GM19397 (cell line): ENCODE measurements around the gene ATP1A3.

Experiments
- ATAC-seq: cut with Tn5 transposase; IDR thresholded peaks from one replicate; pipeline ENCODE4 v1.9.1; 2021; ENCODE audit warnings: mild to moderate bottlenecking, moderate library complexity; ENCODE audit not compliant: unreplicated experiment

Gene ATP1A3

DNA sequence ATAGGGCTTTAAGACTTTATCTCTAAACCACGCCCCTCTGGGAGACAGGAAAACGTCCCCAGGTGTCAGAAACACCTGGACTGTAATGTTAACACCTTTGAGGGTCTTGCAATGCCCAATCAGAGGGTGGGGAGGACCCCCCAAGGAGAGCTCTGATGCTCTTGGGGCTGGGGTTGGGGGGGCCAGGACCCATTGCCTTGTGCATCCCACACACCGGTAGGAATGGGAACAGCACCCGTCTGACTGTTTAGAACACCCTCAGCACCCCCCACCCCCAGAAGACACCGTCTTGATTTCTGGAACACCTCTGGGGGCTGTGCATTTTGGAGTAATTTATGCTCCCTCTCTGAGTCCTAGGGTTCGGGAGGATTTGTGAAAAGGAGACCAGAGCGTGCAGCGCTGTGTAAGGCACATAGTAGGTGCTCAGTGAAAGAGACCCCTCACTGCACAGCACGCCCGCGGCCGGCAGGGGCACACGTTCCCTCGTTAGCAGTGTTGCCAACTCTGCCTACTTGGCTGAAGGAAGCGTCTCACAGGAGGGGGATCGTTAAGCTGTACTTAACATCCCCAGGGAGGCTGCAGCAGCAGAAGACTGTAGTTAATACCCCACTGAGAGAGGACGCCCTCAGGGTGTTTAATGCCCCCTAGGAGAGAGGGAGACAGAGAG is 63.0 kb downstream of the ATP1A3 start:
- no peak for ATAC-seq

DNA sequence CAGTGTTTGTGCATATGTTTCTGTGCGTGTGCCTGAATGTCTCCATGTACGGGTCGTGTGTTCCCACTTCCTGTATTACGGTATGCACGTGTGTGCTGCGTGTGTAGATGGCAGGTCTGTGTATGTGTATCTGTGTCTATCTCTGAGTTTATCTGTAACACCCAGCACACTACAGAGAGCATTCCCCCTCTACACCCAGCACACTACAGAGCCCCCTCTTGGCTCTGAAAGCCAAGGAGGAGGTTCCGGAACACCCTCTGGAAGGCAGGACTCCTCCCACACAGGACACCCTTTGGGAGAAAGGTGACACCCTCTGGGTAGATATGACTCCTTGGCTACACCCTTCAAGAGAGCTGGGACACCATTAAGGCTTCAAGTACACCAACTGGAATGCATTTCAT is 63.7 kb downstream of the ATP1A3 start:
- no peak for ATAC-seq

DNA sequence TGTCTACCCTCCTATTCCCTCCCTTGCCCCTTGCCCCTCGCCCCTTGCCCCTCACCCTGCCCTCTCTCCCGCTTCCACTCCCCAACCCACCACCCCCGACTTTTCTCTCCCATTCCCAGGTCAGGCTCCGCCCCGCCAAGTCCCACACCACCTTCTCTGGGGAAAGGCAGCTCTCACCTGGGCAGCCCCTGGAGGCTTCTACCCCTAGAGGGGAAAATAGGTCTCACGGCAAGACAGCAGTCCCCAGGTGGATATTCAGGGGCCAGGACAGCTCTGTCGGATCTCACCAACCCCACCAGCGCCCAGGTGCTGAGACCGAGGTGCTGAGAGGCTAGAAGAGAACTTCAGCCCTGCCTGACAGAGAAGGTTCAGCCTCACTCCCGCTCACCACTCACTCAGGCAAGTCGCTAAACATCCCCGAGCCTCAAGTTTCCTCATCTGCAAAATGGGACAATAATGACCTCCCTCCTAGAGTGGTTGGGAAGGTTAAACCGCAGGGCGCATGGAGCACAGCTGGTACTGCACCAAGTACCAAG is 64.4 kb downstream of the ATP1A3 start:
- ATAC-seq = no peak

DNA sequence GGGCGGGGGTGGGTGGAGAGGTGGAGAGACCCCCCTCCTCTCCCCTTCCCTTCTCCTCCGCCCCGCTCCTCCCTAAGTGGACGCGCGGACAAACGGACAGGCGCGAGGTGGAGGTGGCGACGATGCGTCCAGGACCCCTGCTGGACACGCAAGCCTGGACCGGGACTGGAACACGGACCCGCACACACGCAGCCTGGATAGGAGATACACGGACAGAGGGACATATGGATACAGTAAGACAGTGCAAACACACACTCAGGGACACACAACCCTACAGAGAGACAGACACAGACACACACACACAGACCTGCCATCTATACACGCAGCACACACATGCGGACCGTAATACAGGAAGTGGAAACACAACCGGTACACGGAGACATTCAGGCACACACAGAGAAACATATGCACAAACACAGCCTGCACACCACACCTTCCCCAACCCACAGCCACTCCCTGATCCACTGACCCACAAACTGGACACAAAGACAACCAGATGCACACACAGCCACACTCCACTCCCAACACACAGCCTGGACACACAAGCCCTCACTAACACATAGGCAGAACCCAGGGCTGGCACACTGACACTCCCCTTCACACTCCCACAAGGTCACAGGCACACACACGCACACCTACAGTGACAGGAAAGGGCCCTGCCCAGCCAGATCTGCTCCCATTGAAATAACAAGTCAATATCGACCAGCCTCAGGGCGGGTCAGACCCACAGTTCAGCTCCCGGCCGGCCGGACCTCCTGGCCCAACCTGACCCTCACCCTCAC is 65.1 kb downstream of the ATP1A3 start:
- no peak for ATAC-seq

DNA sequence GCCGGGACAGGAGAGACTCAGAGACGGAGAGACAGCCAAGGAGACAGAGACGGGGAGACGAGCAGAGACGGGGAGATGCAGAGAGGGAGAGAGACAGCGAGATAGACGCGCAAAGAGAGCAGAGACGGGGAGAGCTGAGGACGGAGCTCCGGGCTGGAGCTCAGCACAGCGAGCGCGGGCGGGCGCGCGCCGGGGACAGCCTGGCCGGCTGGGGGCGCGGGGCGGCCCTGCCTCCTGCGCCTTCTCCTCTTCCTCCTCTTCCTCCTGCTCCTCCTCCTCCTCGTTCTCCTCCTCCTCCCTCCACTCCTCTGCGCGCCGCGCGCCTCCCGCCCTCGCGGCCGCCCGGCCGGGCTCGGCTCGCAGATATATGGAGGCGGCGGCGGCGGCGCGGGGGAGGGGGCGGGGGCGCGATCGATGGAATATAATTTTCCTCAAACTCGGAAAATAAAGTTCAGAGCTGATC is 65.8 kb downstream of the ATP1A3 start, which contains the start of gene ERFL:
ERFL (minus strand) TSS at position 229 of the 463 bp plus-strand sequence. CDS start 15,530 bp downstream, outside the sequence.
- no peak for ATAC-seq

DNA sequence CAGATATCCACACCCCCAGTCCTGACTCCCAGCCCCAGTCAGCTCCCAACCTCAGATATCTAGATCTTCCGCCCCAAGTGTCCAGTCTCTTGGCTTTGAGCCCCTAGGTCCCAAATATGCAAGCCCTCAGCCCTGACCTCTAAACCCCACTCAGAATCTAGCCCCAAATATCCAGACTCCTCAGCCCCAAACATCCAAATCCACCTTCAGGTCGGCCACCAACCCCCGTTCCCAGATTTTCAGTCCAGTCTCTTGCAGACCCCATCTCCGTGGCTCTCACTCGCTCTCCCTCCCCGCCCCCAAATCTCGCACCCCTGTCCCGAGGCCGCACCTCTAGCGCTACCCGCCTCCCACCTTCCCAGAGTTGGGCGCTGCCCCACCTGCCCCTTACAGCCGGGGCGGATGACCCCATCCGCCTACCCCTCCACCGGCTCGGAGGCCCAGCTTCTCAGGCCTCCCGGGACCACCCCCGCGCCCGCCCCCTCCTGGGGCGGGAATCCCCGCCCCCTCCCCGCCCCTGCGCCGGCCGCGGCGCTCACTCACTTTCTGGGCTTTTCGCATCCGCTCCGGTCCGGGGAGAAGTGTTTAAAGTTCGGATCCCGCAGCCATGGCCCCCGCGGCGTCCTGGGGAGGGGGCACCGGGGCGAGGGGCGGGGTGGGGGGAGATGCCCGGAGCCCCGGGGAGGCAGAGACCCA is 66.4 kb downstream of the ATP1A3 start:
- ATAC-seq = no peak

DNA sequence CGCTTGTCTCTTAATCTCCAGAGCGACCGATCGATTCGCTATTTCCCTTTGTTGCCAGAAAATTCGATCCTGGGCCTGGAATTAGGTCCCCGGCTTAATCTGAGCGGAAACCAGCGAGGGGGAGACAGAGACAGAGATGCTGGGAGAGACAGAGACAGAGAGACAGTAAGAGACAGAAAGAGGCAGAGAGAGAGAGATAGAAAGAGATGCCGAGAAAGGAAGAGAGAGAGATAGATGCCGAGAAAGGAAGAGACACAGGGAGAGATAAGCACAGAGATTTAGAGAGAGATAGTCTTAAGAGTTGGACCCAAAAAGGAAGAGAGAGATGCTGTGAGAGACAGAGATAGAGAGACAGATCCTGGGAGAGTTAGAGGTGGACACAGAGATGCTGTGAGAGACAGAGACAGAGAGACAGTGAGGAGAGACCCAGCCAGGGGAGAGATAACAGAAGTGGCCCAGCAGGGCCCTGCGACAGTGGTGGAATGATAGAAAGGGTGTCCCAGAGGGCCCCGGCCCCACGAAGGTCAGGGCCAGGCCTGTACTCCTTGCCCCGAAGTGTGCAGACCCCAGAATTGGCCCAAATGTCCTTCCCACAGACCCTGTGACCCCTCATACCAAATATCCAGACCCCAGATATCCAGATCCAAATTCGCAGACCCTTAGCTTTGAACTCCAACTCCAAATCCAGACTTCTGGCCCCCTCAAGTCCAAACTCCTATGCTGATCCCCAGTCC is 67.1 kb downstream of the ATP1A3 start:
- ATAC-seq = no peak

DNA sequence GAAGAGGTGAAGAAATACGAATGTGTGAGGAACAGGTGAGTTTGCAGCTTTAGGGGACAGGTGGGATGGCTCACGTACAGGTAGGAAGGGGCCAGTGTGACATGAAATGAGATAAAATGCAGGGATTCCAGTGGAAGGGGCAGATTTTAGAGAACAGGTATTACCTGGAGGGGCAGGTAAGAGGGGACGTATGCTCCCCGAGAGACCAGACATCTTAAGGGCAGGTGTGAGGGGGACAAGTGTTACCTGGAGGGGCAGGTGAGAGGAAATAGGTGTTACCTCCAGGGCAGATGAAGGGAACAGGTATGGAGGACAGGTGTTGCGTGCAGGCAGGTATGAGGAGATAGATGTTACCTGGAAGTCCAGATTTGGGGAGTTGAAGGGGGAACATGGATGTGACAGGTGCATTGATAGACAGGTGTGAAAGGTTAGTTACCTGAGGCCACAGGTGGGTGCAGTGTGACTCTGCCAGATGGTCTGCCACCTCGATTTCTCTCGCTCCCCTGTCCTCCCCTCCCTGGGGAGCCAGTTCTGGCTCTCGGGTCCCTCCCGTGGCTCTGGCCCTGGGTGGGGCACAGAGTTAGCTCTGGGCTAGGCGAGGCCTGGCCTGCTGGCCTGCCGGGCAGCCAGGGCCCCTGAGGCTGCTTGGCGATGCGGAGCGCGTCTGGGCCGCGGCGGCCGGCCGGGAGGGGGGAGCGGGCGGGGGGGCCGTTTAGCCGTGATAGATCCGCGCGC is 67.8 kb downstream of the ATP1A3 start:
- ATAC-seq = no peak

DNA sequence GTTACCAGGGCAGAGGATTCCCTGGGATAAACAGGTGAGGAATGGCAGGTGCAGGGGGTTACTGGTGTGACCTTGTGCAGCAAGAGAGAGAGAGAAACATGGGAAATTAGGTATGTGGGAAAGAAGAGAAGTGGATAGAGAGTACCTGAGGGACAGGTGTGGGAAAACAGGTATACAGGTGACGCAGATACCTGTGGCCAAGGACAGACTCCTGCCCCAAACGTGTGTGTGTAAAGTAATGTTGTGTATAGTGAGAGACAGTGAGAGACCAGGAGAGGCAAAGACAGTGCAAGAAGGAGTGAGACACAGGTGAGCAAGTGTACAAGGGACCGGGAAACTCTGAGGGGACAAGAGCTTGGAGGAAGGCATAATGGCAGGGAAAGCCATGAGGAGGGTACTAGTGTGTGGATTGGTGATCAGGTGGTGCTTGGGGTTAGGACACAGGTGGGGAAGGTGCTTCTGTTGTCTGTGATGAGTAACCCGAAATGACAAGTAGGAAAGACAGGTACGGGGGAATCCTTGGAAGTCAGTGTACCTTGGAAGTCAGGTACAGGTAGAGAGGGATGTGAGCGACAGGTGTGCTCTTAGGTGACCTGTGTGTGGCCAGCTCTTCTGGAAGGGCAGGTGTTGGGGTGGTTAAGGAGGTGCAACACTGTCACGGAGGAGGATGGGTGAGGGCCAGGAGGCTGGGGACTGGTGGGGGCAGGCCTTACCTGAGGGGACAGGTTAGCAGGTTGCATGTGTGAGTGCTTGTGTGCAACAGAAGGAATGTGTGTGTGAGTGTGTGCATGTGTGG is 68.6 kb downstream of the ATP1A3 start:
- ATAC-seq = no peak

DNA sequence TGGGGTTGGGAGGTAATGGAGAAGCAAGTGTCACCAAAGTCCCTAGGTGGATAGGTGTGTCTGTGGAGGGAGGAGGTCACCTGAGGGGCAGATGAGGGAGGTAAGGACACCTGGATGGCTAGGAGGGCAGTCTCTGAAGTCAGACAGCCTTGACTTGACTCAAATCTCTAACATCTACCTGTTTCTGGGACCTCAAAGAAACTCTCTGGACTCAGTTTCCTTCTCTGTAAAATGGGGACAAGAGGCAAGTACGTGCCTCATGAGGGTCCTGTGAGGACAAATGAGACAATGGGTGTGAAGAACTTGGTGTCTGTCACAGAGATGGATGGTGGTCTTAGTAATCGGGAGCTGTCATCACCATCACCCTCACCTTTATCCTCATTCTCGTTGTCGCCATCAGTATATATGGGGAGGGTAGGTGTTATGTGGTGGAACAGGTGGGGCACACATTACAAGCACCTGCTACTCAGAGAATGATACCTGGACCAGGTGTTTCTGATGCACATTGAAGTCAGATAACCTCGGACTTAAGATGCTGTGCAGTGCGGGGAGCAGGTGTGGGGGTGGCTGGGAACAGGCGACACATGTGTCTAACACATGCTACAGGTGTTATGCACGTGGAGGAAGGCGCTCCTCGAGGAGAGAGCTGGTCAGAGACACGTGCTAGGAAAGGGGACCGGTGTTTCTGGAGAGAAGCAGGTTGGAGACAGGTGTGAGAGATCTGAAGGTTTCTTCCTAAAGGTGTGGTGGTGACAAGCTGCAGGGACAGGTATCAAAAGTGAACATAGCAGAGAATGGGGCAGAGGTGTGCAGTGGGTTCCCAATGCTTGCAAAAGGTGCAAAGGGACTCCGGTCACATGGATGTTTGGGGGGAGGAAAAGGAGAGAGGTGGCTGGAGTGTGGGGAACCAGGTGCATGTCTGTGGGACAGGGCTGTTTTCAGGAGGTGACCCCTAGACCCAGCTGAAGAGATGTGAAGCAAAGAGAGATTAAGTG is 69.6 kb downstream of the ATP1A3 start:
- no peak for ATAC-seq

DNA sequence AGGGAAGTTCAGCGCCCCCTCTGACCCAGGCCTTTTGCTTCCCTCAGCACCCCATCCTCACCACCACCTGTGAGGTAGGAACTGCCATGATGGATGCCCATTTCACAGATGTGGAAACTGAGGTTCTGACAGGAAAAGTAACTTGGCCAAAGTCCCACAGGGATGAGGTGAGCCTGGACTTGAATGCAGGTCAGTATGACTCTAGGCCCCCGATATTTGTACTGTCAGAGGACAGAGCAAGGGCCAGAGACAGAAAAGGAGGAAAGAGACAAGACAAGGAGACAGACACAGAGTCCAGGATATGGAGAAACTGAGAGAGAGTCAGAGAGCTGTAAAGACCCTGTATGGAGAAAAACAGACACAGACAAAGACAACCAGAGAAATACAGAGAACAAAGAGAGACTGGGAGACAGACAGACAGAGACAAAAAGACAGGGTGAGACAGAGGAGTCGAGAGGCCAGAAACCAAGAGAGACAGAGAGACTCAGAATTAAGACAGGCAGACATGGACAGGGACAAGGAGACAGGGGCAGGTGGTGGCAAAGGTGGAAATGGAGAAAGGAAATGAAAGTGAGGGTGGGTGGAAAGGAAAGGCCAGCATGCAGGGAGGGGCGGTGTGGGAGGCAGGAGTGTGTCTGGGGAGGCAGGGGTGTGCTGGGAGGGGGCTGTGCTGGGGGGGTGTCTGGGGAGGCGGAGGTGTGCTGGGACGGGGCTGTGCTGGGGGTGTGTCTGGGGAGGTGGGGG is 70.8 kb downstream of the ATP1A3 start:
- no peak for ATAC-seq

DNA sequence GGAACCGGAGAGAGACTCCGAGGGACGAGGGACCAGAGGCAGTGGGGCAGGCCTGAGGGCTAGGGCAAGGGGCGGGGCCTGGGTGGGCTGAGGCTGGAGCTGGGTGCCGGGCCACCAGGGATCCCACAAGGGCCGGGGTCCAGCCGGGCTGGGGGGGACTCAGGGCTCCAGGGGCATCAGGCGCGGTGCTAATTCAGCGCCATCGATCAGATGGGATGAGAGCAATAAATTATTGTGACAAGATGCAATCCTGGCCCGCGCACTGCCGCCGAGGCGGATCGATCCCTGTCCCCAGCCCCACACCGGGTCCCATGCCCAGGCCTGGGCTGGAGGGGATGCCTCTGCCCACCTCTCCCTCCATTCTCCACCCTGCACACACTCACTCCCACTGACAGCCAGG is 71.4 kb downstream of the ATP1A3 start:
- no peak for ATAC-seq

DNA sequence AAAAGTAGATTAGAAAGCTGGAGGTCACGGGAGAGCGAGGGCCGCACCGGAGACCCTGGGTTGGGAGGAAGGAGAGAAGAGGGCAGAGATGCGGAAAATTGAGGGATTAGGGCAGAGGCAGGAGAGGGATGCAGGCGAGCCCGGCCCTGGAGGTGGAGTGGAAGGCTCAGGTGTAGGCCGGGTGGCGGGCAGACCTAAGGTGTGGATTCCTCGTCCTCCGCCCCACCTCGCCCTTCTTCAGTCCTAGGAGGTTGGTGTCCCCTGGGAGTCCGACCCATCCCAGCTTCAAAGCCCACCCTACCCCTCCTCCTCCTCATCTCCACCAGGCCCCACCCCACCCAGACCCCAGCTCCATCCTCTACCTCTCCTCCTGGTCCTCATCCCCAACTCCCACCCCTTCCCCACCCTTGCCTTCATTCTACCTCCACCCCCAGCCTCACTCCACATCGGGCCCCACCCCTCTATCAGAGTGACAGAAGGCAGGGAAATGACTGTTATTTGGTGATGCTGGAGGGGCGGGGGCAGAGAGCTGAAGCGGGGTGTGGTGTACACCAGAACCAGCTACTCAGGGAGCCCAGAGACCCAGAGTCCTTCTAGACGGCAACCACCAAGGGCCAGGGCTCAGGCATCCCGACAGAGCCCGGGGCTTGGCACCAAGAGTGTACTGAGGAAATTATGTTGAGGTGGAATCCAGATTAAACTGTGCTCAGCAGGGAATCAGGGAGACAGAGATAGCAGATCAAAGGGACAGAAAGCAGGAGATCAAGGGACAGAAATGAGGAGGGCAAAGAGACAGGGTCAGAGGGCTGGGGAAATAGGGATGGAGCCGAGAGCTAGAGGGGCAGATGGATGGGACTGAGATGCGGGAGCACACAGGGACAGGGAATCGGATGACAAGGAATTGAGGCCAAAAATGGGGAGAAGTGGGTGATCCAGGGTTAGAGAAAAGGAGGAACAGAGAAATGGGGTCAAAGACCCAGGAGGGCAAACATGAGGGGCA is 72.2 kb downstream of the ATP1A3 start:
- ATAC-seq = no peak

DNA sequence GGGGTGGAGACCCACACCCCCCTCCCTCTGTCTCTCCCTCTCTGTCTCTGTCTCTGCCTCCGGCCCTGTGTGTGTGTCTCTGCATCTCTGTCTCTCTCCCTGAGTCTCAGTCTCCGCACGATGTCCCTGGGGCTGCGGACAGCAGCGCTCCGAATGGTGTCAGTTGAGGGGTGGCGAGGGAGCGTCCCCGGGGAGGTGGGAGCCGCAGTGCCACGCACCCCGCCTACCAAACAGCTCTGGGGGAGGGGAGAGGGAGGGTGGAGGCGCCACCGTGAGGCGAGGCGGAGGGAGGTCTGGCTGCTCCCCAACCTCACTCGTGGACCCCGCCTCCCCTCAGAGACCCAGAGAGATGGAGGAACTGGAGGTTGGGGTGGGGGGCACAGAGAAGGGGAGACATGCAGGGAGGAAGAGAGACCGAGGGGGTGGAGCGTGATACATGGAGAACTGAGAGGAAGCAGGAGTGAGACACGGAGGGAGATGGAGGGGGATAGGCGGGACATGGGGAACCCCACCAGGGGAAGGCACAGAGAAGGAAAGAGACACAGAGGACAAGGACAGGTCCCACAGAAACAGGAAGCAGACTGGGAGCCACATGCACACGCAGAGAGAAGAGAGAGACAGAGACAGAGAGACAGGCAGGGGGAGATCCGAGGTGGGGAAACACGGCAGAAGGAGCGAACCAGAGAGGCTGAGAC is 73.0 kb downstream of the ATP1A3 start:
- no peak for ATAC-seq

DNA sequence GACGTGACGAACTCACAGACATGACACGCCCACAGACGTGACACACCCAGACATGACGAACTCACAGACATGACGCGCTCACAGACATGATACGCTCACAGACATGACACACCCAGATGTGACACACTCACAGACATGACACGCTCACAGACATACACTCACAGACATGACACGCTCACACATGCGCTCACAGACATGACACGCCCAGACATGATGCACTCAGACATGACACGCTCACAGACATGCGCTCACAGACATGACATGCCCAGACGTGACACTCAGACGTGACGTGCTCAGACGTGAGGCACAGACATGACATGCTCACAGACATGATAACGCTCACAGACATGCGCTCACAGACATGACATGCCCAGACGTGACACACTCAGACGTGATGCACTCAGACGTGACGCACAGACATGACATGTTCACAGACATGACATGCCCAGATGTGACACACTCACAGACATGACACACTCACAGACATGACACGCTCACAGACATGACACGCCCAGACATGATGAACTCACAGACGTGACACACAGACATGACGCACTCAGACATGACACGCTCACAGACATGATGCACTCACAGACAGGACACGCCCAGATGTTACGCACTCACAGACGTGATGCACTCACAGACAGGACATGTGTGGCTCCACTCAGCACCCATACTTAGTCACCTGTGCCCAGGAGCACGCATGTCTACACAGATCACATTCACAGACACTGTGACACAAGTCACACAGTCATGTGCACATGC is 73.9 kb downstream of the ATP1A3 start:
- no peak for ATAC-seq
